Putamen (tissue), 1 donor: ENCODE measurements around the gene ZBTB7C.

Source experiments
- DNase-seq: peaks from one replicate; pipeline ENCODE4 v3.0.0-alpha.2; 2016; ENCODE audit warnings: low spot score

The ZBTB7C gene

GRCh38 chr18:48191494-48191893, 217.7 kb downstream of the ZBTB7C start:
- no peak for DNase-seq

DNA sequence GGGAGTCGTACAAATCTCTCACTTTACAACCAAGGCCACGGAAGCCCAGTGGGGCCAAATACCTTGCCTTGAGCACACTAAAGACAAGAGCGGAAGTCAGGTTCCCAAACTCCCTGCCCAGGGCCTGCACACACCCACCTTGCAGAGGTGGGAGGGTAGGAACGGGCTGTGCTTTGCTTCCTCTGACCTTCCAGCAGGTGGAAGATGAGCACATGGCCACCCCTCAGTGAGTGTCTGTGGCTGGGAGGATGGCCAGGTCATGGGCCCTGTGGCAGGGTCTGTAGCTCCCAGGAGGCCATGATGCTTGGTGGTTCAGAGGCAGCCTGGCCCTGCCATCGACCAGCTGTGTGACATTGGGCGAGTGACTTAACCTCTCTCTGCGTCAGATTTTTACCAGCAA, 218.2 kb downstream of the ZBTB7C start:
- no peak for DNase-seq

DNA sequence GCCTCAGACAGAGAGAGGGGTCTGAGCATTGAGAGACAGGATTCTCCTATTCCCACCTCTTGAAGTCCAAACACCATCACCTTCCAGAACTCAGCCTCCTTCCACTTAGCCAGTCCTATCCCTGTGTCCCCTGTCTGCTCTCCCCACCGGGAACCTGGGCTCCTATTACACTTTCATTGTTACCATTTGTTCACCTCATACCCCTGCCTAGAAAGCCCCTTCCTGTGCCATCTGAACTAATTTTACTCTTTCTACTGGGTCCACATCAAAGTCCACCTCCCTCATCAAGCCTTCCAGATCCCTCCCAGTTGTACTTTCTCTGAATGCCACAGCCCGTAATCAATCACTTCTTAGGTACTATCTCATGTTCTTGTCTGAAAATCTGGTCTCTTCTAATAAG, 220.6 kb downstream of the ZBTB7C start:
- DNase-seq, result no peak

GRCh38 chr18:48186861-48187260, 222.3 kb downstream of the ZBTB7C start:
- DNase-seq, result no peak

DNA sequence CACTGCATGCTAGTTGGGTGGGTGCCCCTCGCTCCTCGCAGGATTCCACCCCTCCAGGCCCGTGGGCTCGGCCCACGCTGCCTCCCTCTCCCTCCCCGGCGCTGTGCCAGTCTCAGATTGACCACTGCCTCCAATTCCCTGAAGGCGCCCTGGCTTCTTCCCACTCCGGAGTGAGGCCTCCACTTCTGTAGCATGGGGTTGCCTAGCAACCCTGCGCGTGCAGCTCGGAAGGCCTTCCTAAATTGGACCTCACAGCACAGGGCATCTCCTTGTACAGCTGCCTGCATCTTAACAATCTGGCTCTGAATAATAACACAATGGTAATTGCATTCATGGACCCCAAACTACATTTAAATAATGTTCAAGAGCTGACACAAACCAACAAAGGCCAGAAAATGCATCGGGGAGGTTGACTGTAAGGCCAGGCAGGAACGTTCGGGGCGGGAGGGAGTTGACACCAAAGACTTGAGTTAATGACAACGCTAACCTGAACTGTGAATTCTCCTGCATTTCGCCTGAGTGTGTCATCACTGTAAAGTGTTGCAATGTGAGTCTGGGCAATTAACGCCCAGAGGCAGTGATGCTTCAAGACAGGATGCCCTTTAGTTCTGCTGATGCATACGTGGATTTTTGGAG, 222.9 kb downstream of the ZBTB7C start:
- no peak for DNase-seq

GRCh38 chr18:48184118-48184517, 225.1 kb downstream of the ZBTB7C start:
- DNase-seq, result no peak

- DNase-seq, result no peak
Observed at GRCh38 chr18:48183613-48184012, 225.6 kb downstream of the ZBTB7C start.

GRCh38 chr18:48182779-48183178, 226.4 kb downstream of the ZBTB7C start:
- DNase-seq, result no peak

DNA sequence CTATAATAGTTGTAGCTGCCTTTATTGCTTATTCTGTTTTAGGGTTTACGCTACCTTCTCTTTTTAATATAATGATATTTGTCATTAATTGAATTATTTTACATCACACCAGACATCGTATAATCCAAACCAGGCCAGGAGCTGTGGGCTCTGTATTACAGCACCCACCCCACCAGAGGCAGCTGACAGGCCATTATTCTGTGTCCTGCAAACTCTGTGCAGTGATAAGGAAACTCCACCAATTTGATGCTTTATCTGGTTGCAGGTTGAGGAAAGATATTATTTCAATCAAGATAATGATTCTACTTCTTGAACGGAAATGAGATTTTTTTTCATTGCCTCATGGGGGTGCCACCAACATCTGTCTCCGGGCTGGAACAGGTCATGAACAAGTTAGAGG, 227.3 kb downstream of the ZBTB7C start:
- DNase-seq, result no peak

- DNase-seq, result no peak
Observed at GRCh38 chr18:48181087-48181823, 227.9 kb downstream of the ZBTB7C start.

GRCh38 chr18:48179666-48180065, 229.5 kb downstream of the ZBTB7C start:
- DNase-seq, result no peak

DNA sequence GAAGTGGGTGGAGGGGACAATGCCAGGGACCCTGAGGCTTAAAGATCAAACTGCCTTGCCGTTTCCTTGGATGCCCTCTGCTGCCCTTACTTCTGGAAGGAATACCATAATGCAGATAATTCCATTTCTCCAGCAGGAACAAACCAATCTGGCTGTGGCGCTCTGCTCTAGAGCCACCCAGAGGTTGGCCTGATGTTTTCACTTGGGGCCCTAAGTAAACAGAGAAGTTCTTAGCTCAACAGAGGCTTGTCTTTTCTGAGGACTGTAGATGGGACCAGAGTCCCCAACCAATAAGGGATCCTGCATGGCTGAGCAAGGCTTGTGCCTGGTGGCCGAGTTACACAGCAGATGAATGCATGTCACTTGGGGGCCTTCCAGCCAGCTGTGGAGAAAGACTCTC, 230.2 kb downstream of the ZBTB7C start:
- no peak for DNase-seq

DNA sequence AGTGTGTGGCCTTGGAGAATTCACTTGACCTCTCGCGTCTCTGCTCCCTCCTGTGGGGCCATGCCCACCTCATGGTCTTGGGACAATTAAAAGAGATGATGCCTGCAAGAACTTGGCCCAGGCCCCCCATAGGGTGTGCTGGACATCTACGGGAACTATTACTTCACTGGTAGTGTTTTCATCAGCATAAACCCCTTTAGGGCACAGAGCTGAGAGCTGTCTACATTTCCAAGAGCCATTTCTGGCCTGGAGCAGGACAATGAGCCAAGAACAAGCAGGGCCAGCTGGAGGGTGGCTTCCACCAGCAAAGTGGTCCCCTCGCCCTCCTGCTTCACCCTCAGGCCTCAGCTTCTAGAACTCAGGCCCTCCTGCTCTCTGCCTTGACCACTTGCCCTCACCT, 232.3 kb downstream of the ZBTB7C start:
- no peak for DNase-seq

DNA sequence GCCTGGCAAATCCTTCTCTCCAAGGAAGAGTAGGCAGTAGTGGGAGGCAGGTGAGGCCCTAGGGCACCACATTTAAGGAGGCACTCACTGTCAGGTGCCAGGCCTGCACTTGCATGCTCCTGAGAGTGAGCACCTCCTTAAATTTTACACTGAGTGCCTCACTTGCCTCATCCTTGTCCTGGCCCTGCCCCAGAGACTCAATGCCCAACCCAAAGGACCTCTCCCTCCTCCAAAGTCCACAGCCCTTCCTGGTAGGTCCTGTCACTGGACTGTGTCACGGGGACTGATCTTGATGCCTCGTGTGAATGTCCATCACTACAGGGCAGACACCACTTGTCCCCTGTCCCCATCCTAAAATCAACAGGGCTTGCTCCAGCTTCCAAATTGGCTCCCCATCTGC, 235.6 kb downstream of the ZBTB7C start:
- no peak for DNase-seq

GRCh38 chr18:48172226-48173006, 236.8 kb downstream of the ZBTB7C start:
- DNase-seq, result no peak

DNA sequence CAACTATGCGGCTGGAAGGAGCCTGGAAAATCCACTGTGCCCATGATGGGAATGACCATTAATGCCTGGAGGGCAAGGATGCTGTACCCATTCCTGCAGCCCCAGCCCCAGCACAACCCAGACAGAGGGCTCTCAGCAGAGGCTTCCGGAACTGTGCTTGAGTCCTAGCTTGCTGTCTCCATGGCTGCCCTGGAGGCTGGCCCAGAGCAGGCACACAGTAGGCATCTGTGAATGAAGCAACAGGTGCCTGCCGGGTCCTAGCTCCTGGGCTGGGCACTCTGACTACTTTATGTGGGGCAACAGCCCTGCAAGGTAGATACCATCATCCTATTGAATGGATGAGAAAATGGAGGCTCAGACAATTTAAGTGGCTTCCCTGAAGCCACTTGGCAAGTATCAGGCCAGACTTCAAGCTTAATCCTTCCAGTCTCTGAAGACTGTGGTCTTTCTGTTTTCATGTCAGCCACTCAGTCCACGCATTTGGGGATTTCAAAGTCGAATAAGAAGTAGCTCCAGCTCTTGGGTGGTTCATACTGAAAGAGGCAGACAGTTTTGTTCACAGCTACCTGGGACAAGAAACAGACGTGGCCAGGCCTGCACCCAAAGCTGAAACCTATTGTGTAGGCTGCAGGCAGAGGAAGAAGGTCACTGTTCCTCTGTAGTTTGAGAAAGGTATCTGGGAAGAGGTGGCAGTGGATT, 237.5 kb downstream of the ZBTB7C start:
- no peak for DNase-seq

- DNase-seq, result no peak
Observed at GRCh38 chr18:48170651-48171050, 238.5 kb downstream of the ZBTB7C start.

GRCh38 chr18:48168861-48169260, 240.3 kb downstream of the ZBTB7C start:
- DNase-seq, result no peak

DNA sequence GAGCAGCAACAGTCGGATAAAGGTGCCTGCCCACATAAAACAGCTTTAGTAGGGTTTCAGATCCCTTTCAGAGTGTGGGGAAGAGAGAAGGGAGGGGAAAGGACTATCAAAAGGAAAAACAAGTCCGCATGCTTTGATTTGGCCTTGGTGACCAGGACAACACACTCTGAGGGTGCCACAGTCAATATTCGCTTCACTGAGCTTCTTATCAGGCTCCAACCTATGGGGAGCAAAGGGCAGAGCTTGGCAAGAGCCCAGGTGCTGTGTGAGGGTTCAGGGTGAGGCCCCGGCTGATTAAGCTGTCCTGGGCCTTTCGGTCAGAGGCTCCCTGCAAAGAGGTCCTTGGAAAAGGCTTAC, 241.3 kb downstream of the ZBTB7C start:
- no peak for DNase-seq

DNA sequence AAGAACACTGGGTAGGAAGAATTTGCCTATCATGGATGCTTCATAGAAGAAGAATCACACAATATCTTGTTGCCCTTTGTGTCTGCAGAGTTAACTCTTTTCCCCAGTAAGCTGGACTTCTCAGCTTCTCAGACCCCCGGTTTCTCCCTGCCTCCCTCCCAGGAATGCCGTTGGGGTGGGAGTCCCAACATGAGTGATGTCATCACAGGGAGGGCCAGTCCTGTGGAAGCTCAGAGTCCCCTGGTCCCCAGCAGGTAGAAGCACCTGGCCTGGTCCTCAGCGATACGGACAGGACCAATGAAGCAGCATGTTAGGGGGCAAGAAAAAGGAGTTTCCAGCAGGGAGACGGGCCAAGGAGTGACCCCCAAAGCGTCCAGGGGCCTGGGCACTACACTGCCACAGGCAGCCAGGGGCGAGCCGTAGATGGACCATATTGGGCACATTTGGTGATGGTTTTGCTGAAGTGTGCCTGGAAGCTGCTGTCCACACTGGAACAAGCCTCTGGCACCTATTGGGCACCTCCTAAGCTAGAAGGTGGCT, 242.8 kb downstream of the ZBTB7C start:
- DNase-seq, result no peak

- DNase-seq, result no peak
Observed at GRCh38 chr18:48165111-48165866, 243.9 kb downstream of the ZBTB7C start.

GRCh38 chr18:48164701-48165100, 244.5 kb downstream of the ZBTB7C start:
- DNase-seq, result no peak
